Ishikawa (cell line): Measurements from ENCODE around the gene PTPN18.

Experiments
- EGR1 ChIP-seq: IDR thresholded peaks from 2 replicates; pipeline ENCODE4 v1.6.1; 2012
- EP300 ChIP-seq: IDR thresholded peaks from 2 replicates; pipeline ENCODE4 v1.6.1; 2012; ENCODE audit warnings: borderline replicate concordance
- MAX ChIP-seq: IDR thresholded peaks from 2 replicates; pipeline ENCODE4 v1.6.1; 2012
- NFIC ChIP-seq: IDR thresholded peaks from 2 replicates; pipeline ENCODE4 v1.6.1; 2012
- REST ChIP-seq: IDR thresholded peaks from 2 replicates; pipeline ENCODE4 v1.6.1; 2012; ENCODE audit warnings: low read depth, mild to moderate bottlenecking
- TCF12 ChIP-seq: IDR thresholded peaks from 2 replicates; pipeline ENCODE4 v1.6.1; 2012; ENCODE audit warnings: low read depth
- YY1 ChIP-seq: IDR thresholded peaks from 2 replicates; pipeline ENCODE4 v1.6.1; 2012; ENCODE audit warnings: low read depth

GRCh38 chr2:130342020-130342532, 13.8 kb upstream of the PTPN18 start:
- TF ChIP-seq MAX (peak; percentile 57; the same call in 1 of the 2 replicates), YY1 (peak; percentile 71), EP300 (no peak), NFIC (0 out of 2 replicates have a peak, but pooled peaks have one; percentile 7), EGR1 (no peak), REST (no peak), TCF12 (0 out of 2 replicates have a peak, but pooled peaks have one; percentile 21)
